Measurements from ENCODE around the gene CCT4. TPM values are rescaled to one million over a fixed set of nuclear protein-coding genes. Genes with fewer than 3 reads are reported as not detected.

Gene CCT4
- total RNA-seq, 1 donor from 2014 or later: 114 TPM

Other genes starting within 250 kb of the CCT4 start
- gene FAM161A, start 34.6 kb downstream of the CCT4 start, total RNA-seq: 3.8 TPM
- 35.0 TPM for gene COMMD1, start 17.0 kb upstream of the CCT4 start, total RNA-seq

Data from mucosa of gallbladder (tissue), 1 donor.